CD4-positive, alpha-beta T cell treated with Interleukin-15 for 1 hour (primary cell): ENCODE data around the gene G6PD.
"Not testable (repeated sequence)": the region's sequence is repeated elsewhere in the genome, so short reads cannot be mapped to it uniquely, and the experiment has no call there.

ENCODE experiments used
- DNase-seq: peaks from one replicate; pipeline ENCODE4 v3.0.0-alpha.2; 2020

G6PD gene

DNA sequence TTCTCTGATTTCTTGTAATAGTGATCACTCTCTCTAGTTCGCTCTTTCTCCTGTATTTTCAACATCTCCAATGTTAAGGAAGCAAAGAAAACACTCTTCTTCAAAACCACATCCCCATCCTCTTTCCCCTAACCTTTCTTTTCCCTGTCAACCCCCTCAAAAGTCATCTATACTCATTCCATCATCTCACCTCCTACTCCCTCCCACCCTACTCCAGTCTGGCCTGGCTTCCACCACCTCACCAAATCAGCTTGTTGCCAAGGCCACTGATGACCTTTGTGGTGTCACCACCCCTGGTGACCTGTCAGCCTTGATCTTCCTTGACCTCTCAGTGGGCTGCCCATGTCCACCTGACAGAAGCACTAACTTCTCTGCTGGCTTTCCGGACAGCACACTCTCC lies 32.9 kb downstream of the G6PD start:
- no peak for DNase-seq

DNA sequence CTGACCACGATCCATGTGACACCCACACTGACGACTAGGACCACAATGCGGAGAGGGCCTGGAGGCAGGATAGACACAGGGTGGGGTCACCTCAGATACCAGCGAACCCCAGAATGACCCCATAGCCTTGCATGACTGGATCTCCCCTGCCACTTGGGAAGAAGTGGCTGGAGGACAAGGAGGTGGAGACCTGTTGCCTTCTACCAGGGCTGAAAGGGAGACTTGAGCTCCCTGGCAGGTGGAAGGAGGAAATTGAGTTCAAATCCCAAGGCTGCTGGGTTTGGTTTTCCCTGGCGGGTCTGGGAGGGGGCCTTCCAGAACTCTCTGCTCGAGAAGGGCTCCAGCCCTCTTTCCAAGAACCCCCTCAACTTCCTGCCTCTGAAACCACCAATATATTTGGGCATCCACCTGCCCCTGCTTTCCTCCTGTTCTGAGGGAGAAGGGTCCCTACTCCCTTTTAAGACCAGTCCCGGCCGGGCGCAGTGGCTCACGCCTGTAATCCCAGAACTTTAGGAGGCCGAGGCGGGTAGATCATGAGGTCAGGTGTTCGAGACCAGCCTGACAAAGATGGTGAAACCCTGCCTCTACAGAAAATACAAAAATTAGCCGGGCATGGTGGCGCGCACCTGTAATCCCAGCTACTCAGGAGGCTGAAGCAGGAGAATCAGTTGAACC lies 33.6 kb downstream of the G6PD start:
- no peak for DNase-seq

DNA sequence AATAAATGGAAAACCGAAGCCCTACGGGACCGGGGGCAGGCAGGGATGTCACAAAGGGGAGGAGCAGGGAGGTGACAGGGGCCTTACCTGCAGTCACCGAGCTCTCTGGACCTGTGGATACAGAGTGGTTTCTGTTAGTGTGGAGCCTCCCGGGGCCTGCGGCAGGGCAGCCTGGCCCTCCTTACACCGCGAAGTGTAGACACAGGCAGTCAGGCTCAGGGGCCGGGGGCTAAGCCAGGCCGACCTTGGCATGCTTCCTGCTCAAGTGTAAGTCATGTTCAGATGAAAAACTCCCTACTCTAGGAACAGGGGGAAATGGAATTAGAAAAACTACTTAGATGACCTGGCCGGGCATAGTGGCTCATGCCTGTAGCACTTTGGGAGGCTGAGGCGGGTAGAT lies 34.9 kb downstream of the G6PD start:
- DNase-seq, result no peak

DNA sequence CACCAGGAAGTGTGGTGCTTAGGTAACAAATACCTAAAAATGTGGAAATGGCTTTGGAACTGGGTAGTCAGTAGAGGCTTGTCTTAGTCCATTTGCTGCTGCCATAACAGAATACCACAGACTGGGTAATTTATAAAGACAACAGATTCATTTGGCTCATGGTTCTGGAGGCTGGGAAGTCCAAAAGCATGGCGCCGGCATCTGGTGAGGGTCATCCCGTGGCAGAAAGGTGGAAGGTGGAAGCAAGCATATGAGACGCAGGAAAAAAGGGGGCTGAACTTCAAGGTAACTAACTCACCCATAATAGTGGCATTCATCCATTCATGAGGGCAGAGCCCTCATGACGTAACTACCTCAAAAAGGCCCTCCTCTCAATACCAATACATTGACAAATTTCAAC lies 37.2 kb downstream of the G6PD start:
- DNase-seq, result no peak

DNA sequence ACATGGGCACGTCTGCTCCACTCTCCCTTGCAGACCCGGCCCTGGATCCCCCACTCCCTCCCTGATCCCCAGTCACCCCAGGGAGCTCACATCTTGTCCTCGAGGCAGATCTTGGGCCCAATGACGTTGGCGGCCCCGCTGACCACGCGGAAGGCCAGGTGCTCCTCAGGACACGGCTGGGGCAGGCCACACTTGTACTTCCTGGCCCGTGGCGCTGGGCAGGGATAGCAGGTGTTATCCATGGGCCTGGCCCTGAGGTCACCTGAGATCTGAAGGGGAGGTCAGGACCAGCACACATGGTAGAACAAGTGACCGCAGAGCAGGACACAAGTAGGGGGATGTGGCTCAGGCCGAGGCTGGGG lies 38.3 kb downstream of the G6PD start:
- no peak for DNase-seq

- no peak for DNase-seq
These were observed 38.8 kb downstream of the G6PD start for GRCh38 chrX:154507673-154508383.

DNA sequence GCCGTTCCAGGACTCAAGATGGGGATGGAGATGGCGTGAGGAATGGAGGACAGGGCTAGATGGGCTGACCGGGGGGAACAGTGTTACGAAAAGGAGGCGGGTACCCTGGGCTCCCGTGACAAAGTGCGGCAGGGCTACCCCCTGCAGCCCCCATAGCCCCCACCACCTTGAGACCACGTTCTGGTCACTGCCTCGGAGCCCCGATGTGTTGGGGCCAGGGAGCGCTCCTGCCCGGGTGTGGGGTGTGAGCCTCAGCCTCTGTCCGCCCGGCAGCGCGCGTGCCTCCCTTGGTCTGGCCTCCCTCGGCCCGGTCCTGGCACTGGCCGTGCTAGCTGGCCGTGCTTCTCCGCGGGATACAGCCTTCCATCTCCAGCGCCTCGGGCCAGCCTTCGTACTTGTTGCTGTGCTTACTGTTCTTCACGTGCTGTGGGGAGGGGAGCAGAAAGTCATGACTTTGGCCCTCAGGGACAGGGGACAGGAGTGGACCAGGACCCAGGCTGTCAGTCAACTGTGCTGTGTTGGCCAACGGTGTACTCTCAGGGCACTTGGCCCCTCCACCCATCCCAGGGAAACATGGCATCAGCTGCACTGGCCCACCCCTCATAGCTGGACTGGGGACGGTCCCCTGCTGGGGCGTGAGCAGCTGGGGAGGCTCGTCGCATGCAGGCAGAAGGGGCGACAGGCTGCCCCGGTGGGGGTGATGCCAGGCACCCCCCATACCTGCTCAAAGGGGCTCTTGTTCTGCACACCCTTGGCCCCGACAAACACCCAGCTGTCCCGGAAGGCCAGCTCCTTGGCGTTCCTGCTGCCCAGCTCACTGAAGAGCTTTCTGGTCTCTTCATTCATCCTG lies 39.9 kb downstream of the G6PD start:
- DNase-seq, result no peak

DNA sequence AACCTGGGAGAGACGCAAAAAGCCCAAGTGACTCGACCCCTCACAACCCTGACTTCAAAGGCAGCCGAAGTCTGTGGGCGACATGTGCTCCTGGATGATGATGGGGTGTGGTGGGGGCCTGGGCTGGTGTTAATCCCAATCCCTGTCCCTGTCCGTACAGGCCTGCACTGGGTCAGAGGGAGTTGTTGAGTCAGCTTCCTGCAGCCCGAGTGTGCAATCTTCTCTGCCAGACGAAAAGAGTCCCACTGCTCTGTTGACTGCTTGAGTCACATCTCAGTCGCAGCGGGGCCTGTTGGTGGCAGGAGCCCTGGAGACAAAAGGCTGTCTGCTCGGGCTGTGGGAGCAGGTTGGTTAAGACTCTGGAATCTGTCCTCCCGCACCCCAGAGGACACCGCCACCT lies 40.9 kb downstream of the G6PD start:
- no peak for DNase-seq

DNA sequence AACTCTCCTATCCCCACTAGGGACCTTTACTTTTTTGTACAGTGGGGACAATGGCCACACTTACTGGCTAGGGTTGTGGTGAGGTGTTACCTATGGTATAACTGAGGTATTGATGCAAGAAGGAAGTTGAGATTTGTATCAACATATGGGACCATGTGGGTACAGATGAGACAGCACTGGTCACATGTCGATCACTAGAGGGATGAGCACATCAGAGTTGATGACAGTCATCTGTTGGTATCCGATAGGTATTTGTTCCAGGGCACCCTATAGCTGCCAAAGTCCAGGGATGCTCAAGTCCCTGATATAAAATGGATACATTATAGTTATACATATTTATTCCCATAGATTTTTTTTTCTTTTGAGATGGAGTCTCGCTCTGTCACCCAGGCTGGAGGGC lies 43.7 kb downstream of the G6PD start:
- DNase-seq, result no peak

DNA sequence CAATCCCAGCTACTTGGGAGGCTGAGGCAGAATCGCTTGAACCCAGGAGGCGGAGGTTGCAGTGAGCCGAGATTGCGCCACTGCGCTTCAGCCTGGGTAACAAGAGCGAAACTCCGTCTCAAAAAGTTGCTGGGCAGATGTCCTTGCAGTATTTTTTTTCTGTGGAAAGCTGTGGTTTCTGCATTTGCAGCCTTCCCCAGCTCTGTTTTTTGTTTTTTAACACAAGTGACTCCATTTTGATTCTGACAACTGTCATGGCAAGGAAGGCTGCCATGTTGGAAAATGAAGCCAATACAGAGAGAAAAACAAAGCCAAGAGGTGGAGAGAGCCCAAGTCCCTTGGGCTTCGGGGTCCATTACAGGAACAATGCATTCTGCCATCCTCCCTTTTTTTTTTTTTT lies 44.5 kb downstream of the G6PD start:
- DNase-seq, result no peak

DNA sequence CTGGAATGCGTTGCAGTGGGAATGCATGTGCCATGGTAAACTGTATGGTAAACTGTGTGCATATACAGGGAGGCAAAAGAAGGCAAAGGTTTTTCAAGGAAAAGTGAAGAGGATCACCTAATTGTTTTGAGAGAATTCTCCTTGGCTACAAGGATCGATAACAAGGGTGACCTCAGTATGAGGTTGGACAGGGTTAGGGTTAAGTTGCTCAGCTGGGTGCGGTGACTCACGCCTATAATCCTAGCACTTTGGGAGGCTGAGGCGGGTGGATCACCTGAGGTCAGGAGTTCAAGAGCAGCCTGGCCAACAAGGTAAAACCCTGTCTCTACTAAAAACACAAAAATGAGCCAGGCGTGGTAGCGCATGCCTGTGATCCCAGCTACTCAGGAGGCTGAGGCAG lies 45.2 kb downstream of the G6PD start:
- not testable (repeated sequence) for DNase-seq

- DNase-seq, result not testable (repeated sequence)
These were observed 50.0 kb downstream of the G6PD start for GRCh38 chrX:154496591-154497137.

DNA sequence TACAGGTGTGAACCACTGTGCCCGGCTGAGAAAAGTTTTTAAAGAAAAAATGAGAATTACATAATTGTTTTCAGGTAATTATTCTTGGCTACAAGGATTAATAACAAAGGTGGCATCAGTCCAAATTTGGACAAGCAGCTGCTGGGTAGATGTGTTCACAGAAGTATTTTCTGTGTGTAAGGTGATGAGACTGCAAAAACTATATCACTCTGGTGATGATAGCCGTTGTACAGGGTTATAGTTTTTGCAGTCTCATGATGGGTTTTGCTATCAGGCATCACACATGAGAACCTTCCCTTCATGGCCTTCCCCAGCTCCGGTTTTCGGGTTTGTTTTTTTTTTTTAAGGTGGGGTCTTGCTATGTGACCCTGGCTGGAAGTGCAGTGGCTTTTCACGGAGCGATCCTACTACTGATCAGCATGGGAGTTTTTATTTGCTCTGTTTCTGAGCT lies 51.1 kb downstream of the G6PD start:
- DNase-seq, result no peak

- no peak for DNase-seq
These were observed 51.9 kb downstream of the G6PD start for GRCh38 chrX:154494715-154495114.

GRCh38 chrX:154490414-154491083 lies 56.1 kb downstream of the G6PD start, which contains the start of gene SLC10A3:
SLC10A3 (minus strand) TSS chrX:154490629; CDS start chrX:154488940, 1,689 bp downstream.
- peak; percentile 96 for DNase-seq

- DNase-seq, result no peak
These were observed 56.6 kb downstream of the G6PD start for GRCh38 chrX:154490021-154490413.

DNA sequence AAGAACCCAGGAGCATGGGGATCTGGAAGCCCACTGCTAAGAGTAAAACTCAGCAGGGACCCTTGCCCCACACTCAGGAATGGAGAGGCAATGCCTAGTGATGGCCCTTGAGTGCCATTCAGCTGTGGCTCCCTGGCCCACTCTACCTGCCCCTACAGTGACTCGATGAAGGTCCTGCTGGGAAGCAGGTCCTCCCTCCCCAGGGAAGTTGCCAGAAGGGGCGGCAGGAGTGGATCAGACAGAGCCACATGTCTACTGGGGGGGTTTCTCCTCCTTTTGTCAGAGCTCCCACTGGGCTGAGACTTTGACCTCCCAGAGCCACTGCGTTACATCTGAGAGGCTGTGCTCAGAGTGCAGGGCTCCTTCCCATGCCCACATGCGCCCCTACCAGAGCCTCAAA lies 57.5 kb downstream of the G6PD start:
- DNase-seq, result no peak

GRCh38 chrX:154488336-154489075 lies 58.1 kb downstream of the G6PD start:
- no peak for DNase-seq

GRCh38 chrX:154487518-154488290 lies 58.9 kb downstream of the G6PD start:
- no peak for DNase-seq

DNA sequence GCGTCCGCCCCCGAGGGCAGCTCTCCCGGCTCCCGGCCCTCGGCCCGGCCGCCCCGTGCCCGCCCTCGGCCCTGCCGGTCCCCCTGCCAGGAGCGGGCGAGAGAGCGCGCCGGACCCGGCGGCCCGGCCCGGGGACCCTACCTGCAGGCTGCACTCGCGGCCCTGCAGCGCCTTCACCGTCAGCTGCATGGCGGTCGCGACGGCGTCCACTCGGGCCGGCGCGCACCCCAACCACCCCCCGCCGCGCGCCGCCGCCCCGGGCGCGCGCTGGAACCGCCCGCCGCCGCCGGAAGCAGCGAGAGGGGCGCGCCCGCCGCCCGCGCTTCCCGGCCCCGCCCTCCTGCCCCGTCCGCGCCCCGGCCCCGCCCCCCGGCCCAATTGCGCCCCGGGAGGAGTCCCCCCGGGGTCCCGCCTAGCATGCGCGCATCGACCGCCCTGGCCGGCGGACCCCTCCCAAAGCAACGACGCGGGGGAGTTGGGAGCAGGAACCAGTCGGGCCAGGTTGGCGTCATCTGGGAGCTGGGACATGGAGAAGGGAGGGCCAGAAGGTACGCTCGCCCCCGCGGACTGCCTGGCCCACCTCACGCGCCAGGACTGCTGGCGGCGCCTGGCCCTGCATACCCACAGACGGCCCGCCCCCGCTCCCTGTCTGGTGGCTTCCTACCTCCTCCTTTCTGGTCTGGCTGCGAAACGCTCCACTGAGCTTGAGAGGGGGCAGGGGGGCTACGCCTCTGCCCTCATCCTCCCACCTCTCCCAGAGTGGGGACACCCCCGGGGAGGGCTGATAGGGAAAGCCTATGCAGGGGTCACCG lies 60.0 kb downstream of the G6PD start, which contains the start of gene UBL4A:
UBL4A (minus strand) TSS at position 220 of the 812 bp plus-strand sequence; CDS start at position 189, 31 bp downstream.
- peak; percentile 62 for DNase-seq
